Measurements from ENCODE around the gene MYCBP2.

GRCh38 chr13:77331421-77331820 lies 4.5 kb upstream of the MYCBP2 start:
- TF ChIP-seq CTCF (IDR thresholded peaks at IDR 0.05) = no peak
- TF ChIP-seq POLR2A (IDR thresholded peaks at IDR 0.05) = no peak
